ENCODE measurements around the gene C1QA.

DNA sequence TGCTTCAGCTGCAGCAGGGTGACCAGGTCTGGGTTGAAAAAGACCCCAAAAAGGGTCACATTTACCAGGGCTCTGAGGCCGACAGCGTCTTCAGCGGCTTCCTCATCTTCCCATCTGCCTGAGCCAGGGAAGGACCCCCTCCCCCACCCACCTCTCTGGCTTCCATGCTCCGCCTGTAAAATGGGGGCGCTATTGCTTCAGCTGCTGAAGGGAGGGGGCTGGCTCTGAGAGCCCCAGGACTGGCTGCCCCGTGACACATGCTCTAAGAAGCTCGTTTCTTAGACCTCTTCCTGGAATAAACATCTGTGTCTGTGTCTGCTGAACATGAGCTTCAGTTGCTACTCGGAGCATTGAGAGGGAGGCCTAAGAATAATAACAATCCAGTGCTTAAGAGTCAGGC lies 2.9 kb downstream of the C1QA start:
- TF ChIP-seq ZNF384 (IDR thresholded peaks at IDR 0.05), result no peak
- TF ChIP-seq SP1 (IDR thresholded peaks at IDR 0.05), result no peak
- no peak for TF ChIP-seq NFRKB (IDR thresholded peaks at IDR 0.05)
- TF ChIP-seq ARNT (IDR thresholded peaks at IDR 0.05), result no peak
- no peak for TF ChIP-seq BHLHE40 (IDR thresholded peaks at IDR 0.05; ENCODE audit: borderline replicate concordance)
- TF ChIP-seq, protein P1, sequence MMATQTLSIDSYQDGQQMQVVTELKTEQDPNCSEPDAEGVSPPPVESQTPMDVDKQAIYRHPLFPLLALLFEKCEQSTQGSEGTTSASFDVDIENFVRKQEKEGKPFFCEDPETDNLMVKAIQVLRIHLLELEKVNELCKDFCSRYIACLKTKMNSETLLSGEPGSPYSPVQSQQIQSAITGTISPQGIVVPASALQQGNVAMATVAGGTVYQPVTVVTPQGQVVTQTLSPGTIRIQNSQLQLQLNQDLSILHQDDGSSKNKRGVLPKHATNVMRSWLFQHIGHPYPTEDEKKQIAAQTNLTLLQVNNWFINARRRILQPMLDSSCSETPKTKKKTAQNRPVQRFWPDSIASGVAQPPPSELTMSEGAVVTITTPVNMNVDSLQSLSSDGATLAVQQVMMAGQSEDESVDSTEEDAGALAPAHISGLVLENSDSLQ (IDR thresholded peaks at IDR 0.05), result no peak
- no peak for TF ChIP-seq ELF4 (IDR thresholded peaks at IDR 0.05)
